HCT116 (cell line): ENCODE measurements around the gene SNN. TPM values are rescaled to one million over a fixed set of nuclear protein-coding genes. Genes with fewer than 3 reads are reported as not detected.

Experiments
- ATAC-seq: fragments of 200-7000 bp; cut with Tn5 transposase; 2 replicates; pipeline ENCODE4 v1.9.1; 2020; ENCODE audit warnings: mild to moderate bottlenecking, moderate library complexity
- BruUV-seq: library from RNA; stranded (reverse); fragments of 400-500 nt; replicated peaks from 2 replicates; lab custom pipeline; 2021; lab: Mats Ljungman, UMichigan
- CTCF ChIA-PET: fragments of 300-600 bp; sonication (Branson Sonifier 250); formaldehyde crosslinking; loops from one replicate; lab custom pipeline; 2021; ENCODE audit warnings: antibody characterized with exemption; lab: Charles Lee
- POLR2A ChIA-PET: fragments of 300-600, 350-600 bp; sonication (Branson Sonifier 250); formaldehyde crosslinking; loops from one replicate; lab custom pipeline; 2021; ENCODE audit warnings: antibody characterized with exemption; lab: Charles Lee
- RAD21 ChIA-PET, 2 experiments: fragments of 300-600 bp; sonication (Branson Sonifier 250); formaldehyde crosslinking; loops; one replicate each; lab custom pipeline; 2023; ENCODE audit warnings: low total read pairs in 2 of 2; ENCODE audit not compliant: uncharacterized antibody in 2 of 2, unreplicated experiment in 2 of 2, low non-redundant PET in 1 of 2; lab: Charles Lee
- DNase-seq: peaks from one replicate; pipeline ENCODE4 v3.0.0-alpha.2; 2010; ENCODE audit warnings: low read depth, low spot score
- H2AFZ ChIP-seq: fragments of 200-600 bp; shearing (Covaris generic), sonication (generic); 2 replicates; pipeline ENCODE4 v1.6.1; 2017; ENCODE audit warnings: low read depth, mixed run types, mixed read lengths, antibody characterized with exemption, low read length; ENCODE audit not compliant: poor library complexity, severe bottlenecking
- H3K27ac ChIP-seq: 2 replicates; pipeline ENCODE4 v1.5.1; 2012; ENCODE audit warnings: low read depth, low read length
- H3K27me3 ChIP-seq: fragments of 200-600 bp; sonication (generic); 2 replicates; pipeline ENCODE4 v1.6.1; 2016; ENCODE audit warnings: mixed run types, low read length, mixed read lengths; ENCODE audit not compliant: insufficient read depth
- H3K36me3 ChIP-seq, 2 experiments: fragments of 200-500 bp in 1 of 2; fragments of 200-600 bp in 1 of 2; sonication (Bioruptor generic) in 1 of 2; sonication (generic) in 1 of 2; 2 replicates each; pipeline versions ENCODE4 v1.5.1 to v1.6.1; 2014 to 2016; ENCODE audit warnings: low read length in 2 of 2, inconsistent platforms in 1 of 2, mixed read lengths in 1 of 2, mixed run types in 1 of 2; ENCODE audit not compliant: insufficient read depth in 2 of 2, control insufficient read depth in 1 of 2
- H3K4me1 ChIP-seq, 2 experiments: fragments of 200-600 bp in 1 of 2; sonication (generic) in 1 of 2; 2 replicates each; pipeline versions ENCODE4 v1.5.1 to v1.6.1; 2012 to 2017; ENCODE audit warnings: low read length in 2 of 2, inconsistent platforms in 1 of 2, mild to moderate bottlenecking in 1 of 2, mixed read lengths in 1 of 2, mixed run types in 1 of 2, moderate library complexity in 1 of 2; ENCODE audit not compliant: insufficient read depth in 2 of 2, control insufficient read depth in 1 of 2
- H3K4me2 ChIP-seq: fragments of 200-600 bp; sonication (generic); 2 replicates; pipeline ENCODE4 v1.6.1; 2017; ENCODE audit warnings: mixed run types, low read length, mixed read lengths
- H3K4me3 ChIP-seq, 2 experiments: fragments of 200-600 bp in 1 of 2; sonication (generic) in 1 of 2; replicated peaks in 1 of 2; 2 replicates each; pipeline ENCODE4 v1.5.1; 2011 to 2016; ENCODE audit warnings: low read length in 2 of 2, control low read depth in 1 of 2, low read depth in 1 of 2, mild to moderate bottlenecking in 1 of 2, mixed read lengths in 1 of 2, mixed run types in 1 of 2
- H3K79me2 ChIP-seq: fragments of 200-600 bp; sonication (generic); 2 replicates; pipeline ENCODE4 v1.6.1; 2017; ENCODE audit warnings: mild to moderate bottlenecking, mixed run types, low read length, moderate library complexity, mixed read lengths; ENCODE audit not compliant: insufficient read depth
- H3K9ac ChIP-seq: fragments of 200-600 bp; sonication (generic); 2 replicates; pipeline ENCODE4 v1.6.1; 2016; ENCODE audit warnings: low read length, mixed read lengths
- H3K9me2 ChIP-seq: fragments of 200-600 bp; sonication (generic), shearing (Covaris generic); 2 replicates; pipeline ENCODE4 v1.6.1; 2017; ENCODE audit warnings: mixed run types, mild to moderate bottlenecking, moderate library complexity; ENCODE audit not compliant: insufficient read depth
- H3K9me3 ChIP-seq, 2 experiments: fragments of 200-500 bp in 1 of 2; fragments of 200-600 bp in 1 of 2; sonication (Bioruptor generic) in 1 of 2; sonication (generic) in 1 of 2; 2 replicates each; pipeline ENCODE4 v1.6.1; 2014 to 2017; ENCODE audit warnings: low read length in 2 of 2, mixed read lengths in 2 of 2, inconsistent platforms in 1 of 2, low read depth in 1 of 2, mild to moderate bottlenecking in 1 of 2, mixed run types in 1 of 2, moderate library complexity in 1 of 2; ENCODE audit not compliant: control insufficient read depth in 1 of 2, insufficient read depth in 1 of 2
- H4K20me1 ChIP-seq: fragments of 200-600 bp; sonication (generic), shearing (Covaris generic); 2 replicates; pipeline ENCODE4 v1.6.1; 2017; ENCODE audit warnings: mixed run types, mild to moderate bottlenecking, moderate library complexity; ENCODE audit not compliant: insufficient read depth
- CBX3 ChIP-seq: IDR thresholded peaks from 2 replicates; pipeline ENCODE4 v1.6.1; 2012; ENCODE audit warnings: low read depth
- CEBPB ChIP-seq: IDR thresholded peaks from 2 replicates; pipeline ENCODE4 v1.6.1; 2012; ENCODE audit warnings: low read depth
- CTCF ChIP-seq, 3 experiments: fragments of 200-600 bp in 1 of 3; sonication (generic) in 1 of 3; IDR thresholded peaks in 2 of 3; conservative IDR thresholded peaks in 1 of 3; 2 replicates each; pipeline ENCODE4 v1.5.1; 2012 to 2017; ENCODE audit warnings: low read depth in 2 of 3, low read length in 2 of 3, antibody characterized with exemption in 1 of 3, borderline replicate concordance in 1 of 3, control low read depth in 1 of 3, mild to moderate bottlenecking in 1 of 3, mixed read lengths in 1 of 3, mixed run types in 1 of 3, moderate library complexity in 1 of 3; ENCODE audit not compliant: insufficient read depth in 1 of 3
- EGR1 ChIP-seq: IDR thresholded peaks from 2 replicates; pipeline ENCODE4 v1.6.1; 2012; ENCODE audit warnings: low read depth
- ELF1 ChIP-seq: IDR thresholded peaks from 2 replicates; pipeline ENCODE4 v1.6.1; 2012; ENCODE audit warnings: low read depth, borderline replicate concordance
- EZH2 ChIP-seq: fragments of 200-600 bp; sonication (generic); IDR thresholded peaks from 2 replicates; pipeline ENCODE4 v1.6.1; 2017; ENCODE audit warnings: antibody characterized with exemption, mixed run types
- EZH2phosphoT487 ChIP-seq: fragments of 200-600 bp; IDR thresholded peaks from 2 replicates; pipeline ENCODE4 v1.6.1; 2018; ENCODE audit warnings: antibody characterized with exemption, borderline replicate concordance
- FOSL1 ChIP-seq: IDR thresholded peaks from 2 replicates; pipeline ENCODE4 v1.6.1; 2012; ENCODE audit warnings: low read depth
- JUND ChIP-seq: IDR thresholded peaks from 2 replicates; pipeline ENCODE4 v1.6.1; 2012
- MAX ChIP-seq: IDR thresholded peaks from 2 replicates; pipeline ENCODE4 v1.6.1; 2012
- POLR2A ChIP-seq: IDR thresholded peaks from 2 replicates; pipeline ENCODE4 v1.7.0; 2011; ENCODE audit warnings: borderline replicate concordance; ENCODE audit not compliant: insufficient read depth, insufficient read length; ENCODE audit errors: extremely low read depth
- POLR2AphosphoS5 ChIP-seq: IDR thresholded peaks from 2 replicates; pipeline ENCODE4 v1.6.1; 2011; ENCODE audit warnings: mild to moderate bottlenecking, low read depth, low read length, moderate library complexity
- RAD21 ChIP-seq: IDR thresholded peaks from 2 replicates; pipeline ENCODE4 v1.6.1; 2012; ENCODE audit warnings: low read depth, mild to moderate bottlenecking
- SIN3A ChIP-seq: IDR thresholded peaks from 2 replicates; pipeline ENCODE4 v1.6.1; 2012; ENCODE audit warnings: low read depth
- SP1 ChIP-seq: IDR thresholded peaks from 2 replicates; pipeline ENCODE4 v1.6.1; 2012; ENCODE audit warnings: low read depth
- TCF7L2 ChIP-seq: IDR thresholded peaks from 2 replicates; pipeline ENCODE4 v1.7.0; 2011; ENCODE audit warnings: borderline replicate concordance, inconsistent platforms; ENCODE audit not compliant: insufficient read depth, insufficient read length; ENCODE audit errors: extremely low read depth
- YY1 ChIP-seq: IDR thresholded peaks from 2 replicates; pipeline ENCODE4 v1.6.1; 2011; ENCODE audit warnings: low read length, low read depth, moderate library complexity, mild to moderate bottlenecking; ENCODE audit not compliant: insufficient replicate concordance; ENCODE audit errors: extremely low read depth
- ZBTB33 ChIP-seq: IDR thresholded peaks from 2 replicates; pipeline ENCODE4 v1.6.1; 2011; ENCODE audit warnings: mild to moderate bottlenecking, low read length, moderate library complexity; ENCODE audit not compliant: insufficient replicate concordance; ENCODE audit errors: extremely low read depth
- intact Hi-C: fragments of 100-400 bp; cut with micrococcal nuclease; formaldehyde crosslinking; loops from 2 replicates; pipeline ENCODE4 v1.10.0; 2022
- total RNA-seq: library from RNA; stranded (reverse); gene quantifications from one replicate; pipeline ENCODE4 v1.2.1, GENCODE V29; 2021; ENCODE audit not compliant: unreplicated experiment

SNN gene
- total RNA-seq, 1 experiment from 2014 or later, result 12.2 TPM

DNA sequence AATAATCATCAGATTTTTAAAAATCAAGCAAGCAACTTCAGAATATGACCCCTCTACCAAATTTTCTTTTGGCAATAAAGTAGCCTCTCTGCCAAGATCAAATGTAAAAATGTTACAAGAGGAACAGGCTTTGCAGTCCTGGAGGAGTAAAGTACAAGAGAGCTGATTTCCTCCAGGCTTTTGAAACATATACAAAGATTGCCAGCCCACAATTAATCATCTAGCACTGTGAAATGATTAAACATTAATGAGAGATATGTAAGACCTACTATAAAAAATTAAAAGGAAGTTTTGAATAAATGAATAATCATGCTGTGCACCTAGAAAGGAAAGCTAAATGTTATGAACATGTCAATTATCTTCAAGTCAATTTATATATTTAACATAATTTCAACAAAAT lies 48.1 kb downstream of the SNN start:
- Histone ChIP-seq H3K9me2 (no peaks in the 10 kb centered on the region), H3K27me3 (no peaks in the 10 kb centered on the region), H3K4me2 (no peak overlapping the region), H3K4me1 (no peaks in the 10 kb centered on the region), H3K27ac (no peak overlapping the region), H2AFZ (no peak overlapping the region), H3K9me3 (no peaks in the 10 kb centered on the region), H3K79me2 (peaks cover 10% of the 10 kb centered on the region), H3K4me3 (no peak overlapping the region), H4K20me1 (no peaks in the 10 kb centered on the region), H3K9ac (no peak overlapping the region), H3K36me3 (peaks cover 11% of the 10 kb centered on the region in 2 experiments; a peak in 3 of 4 replicates)
- no peak for ATAC-seq
- ChIA-PET RAD21 (no interaction called here), POLR2A (no interaction called here), CTCF (interaction anchor here (1.4 to 1.6 kb wide), 2 partner anchors 184 to 320 kb away, joined by 3 to 4 read pairs; no protein-coding TSS in a partner anchor)
- BruUV-seq, result no TSS peak
- TF ChIP-seq YY1 (no peak), POLR2A (no peak), CEBPB (no peak), RAD21 (no peak), TCF7L2 (no peak), JUND (no peak), POLR2AphosphoS5 (no peak), EZH2 (no peak)
- no peak for DNase-seq
- intact Hi-C loops, result loop anchor here (10.0 kb wide), 1 partner anchor 752 kb away; no protein-coding TSS in a partner anchor

DNA sequence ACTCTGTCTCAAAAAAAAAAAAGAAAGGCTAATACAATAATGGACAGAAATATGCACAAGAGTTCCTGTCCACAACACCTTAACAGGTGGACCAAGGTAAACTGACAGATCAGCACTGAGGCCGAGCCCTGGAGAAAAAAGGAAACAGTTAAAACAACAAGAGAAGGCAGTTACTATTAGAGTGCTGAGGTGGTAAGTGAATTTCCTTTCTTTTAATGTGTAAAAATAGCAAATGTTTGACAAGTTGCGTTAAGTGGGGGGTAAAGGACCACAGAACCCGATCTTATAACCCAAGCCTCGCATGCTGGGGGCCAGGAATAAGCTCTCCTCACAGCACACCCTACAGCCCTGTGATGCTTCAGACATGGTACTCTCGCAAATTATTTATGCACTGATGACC lies 49.6 kb downstream of the SNN start:
- Histone ChIP-seq H3K9ac (no peak overlapping the region), H2AFZ (no peak overlapping the region), H3K79me2 (peaks cover 14% of the 10 kb centered on the region), H3K36me3 (peaks cover 11 to 20% of the 10 kb centered on the region in 2 experiments; a peak in 3 of 4 replicates), H3K9me3 (no peaks in the 10 kb centered on the region), H3K4me1 (no peaks in the 10 kb centered on the region), H3K27me3 (no peaks in the 10 kb centered on the region), H3K4me2 (no peak overlapping the region), H4K20me1 (no peaks in the 10 kb centered on the region), H3K27ac (no peak overlapping the region), H3K9me2 (no peaks in the 10 kb centered on the region), H3K4me3 (no peak overlapping the region)
- ATAC-seq (no peak), DNase-seq (no peak)
- CTCF ChIA-PET, result interaction anchor here (0.7 kb wide), 1 partner anchor 186 kb away, joined by 5 read pairs; no protein-coding TSS in a partner anchor
- POLR2A ChIA-PET, result interaction anchor here (1.0 kb wide), 1 partner anchor 25 kb away, joined by 3 read pairs; the partner anchor contains the start of gene TXNDC11
- intact Hi-C loops, result loop anchor here (10.0 kb wide), 1 partner anchor 753 kb away; no protein-coding TSS in a partner anchor
- RAD21 ChIA-PET, result no interaction called here
- BruUV-seq, result no TSS peak
- TF ChIP-seq CTCF (IDR thresholded peaks at IDR 0.05 in 2 of 3, conservative IDR thresholded peaks at IDR 0.05 in 1 of 3; ENCODE audit: borderline replicate concordance in 1 of 3, insufficient read depth in 1 of 3, low read depth in 2 of 3, low read length in 2 of 3) (no peak), ZBTB33 (no peak), EGR1 (no peak), YY1 (no peak), CBX3 (no peak), ELF1 (no peak), EZH2phosphoT487 (no peak), FOSL1 (no peak), SP1 (no peak), SIN3A (no peak), CEBPB (no peak), RAD21 (no peak), MAX (no peak)
